BJ (cell line): Measurements from ENCODE around the gene LOXL4. TPM values are rescaled to one million over a fixed set of nuclear protein-coding genes. Genes with fewer than 3 reads are reported as not detected.

Experiments used
- CTCF ChIA-PET: fragments of 350-600 bp; formaldehyde crosslinking; extraction: SDS; loops from one replicate; lab custom pipeline; 2021; ENCODE audit warnings: antibody characterized with exemption, inconsistent platforms; lab: Yijun Ruan, JAX
- POLR2A ChIA-PET: fragments of 300-600 bp; sonication (Branson Sonifier 250); formaldehyde crosslinking; extraction: SDS; loops from one replicate; lab custom pipeline; 2021; ENCODE audit warnings: antibody characterized with exemption; lab: Charles Lee
- DNase-seq: peaks from one replicate; pipeline ENCODE4 v3.0.0-alpha.2; 2011; ENCODE audit warnings: low read depth
- H3K27me3 ChIP-seq: 2 replicates; pipeline ENCODE4 v1.6.0; 2011; ENCODE audit warnings: low read length; ENCODE audit not compliant: control insufficient read depth, insufficient read depth
- H3K36me3 ChIP-seq: 2 replicates; pipeline ENCODE4 v1.5.1; 2011; ENCODE audit warnings: low read length; ENCODE audit not compliant: control insufficient read depth, insufficient read depth
- H3K4me3 ChIP-seq: 2 replicates; pipeline ENCODE4 v1.5.1; 2011; ENCODE audit warnings: low read depth, mild to moderate bottlenecking, control low read depth, low read length
- CTCF ChIP-seq: IDR thresholded peaks from 2 replicates; pipeline ENCODE4 v1.5.1; 2011; ENCODE audit warnings: low read depth, mild to moderate bottlenecking, control low read depth, inconsistent platforms, low read length, moderate library complexity; ENCODE audit not compliant: insufficient read depth
- polyA plus RNA-seq: library from polyadenylated mRNA; depleted of rRNA; stranded (reverse); fragments of >200 nt; gene quantifications from 2 replicates; pipeline ENCODE4 v1.2.3, GENCODE V29; 2011

LOXL4 gene
- polyA plus RNA-seq, 1 experiment = 75.5 TPM

- CTCF ChIA-PET = interaction anchor here (0.8 to 7.7 kb wide), 5 partner anchors 11 to 126 kb away, joined by 3 to 54 read pairs (median 4); no protein-coding TSS in a partner anchor
- peak; percentile 50 for DNase-seq
- Histone ChIP-seq H3K4me3 (no peak overlapping the region), H3K36me3 (no peaks in the 10 kb centered on the region), H3K27me3 (peaks cover 4% of the 10 kb centered on the region)
- POLR2A ChIA-PET = interaction anchor here (0.6 kb wide), 1 partner anchor 13 kb away, joined by 3 read pairs; no protein-coding TSS in a partner anchor
- no peak for TF ChIP-seq CTCF
Measured at GRCh38 chr10:98295907-98296306, 27.9 kb upstream of the LOXL4 start.

- DNase-seq = no peak
- Histone ChIP-seq H3K36me3 (no peaks in the 10 kb centered on the region), H3K27me3 (peaks cover 4% of the 10 kb centered on the region), H3K4me3 (no peak overlapping the region)
- ChIA-PET POLR2A (no interaction called here), CTCF (interaction anchor here (0.9 to 7.7 kb wide), 5 partner anchors 10 to 99 kb away, joined by 3 to 54 read pairs (median 4); partner anchors contain the start of gene LOXL4)
- no peak for TF ChIP-seq CTCF
Measured at GRCh38 chr10:98295401-98295811, 27.4 kb upstream of the LOXL4 start.

GRCh38 chr10:98294270-98294627 is 26.3 kb upstream of the LOXL4 start:
- ChIA-PET CTCF (interaction anchor here (0.6 to 7.7 kb wide), 7 partner anchors 10 to 100 kb away, joined by 3 to 54 read pairs (median 4); partner anchors contain the start of gene LOXL4), POLR2A (no interaction called here)
- no peak for TF ChIP-seq CTCF
- H3K27me3 ChIP-seq = peaks cover 4% of the 10 kb centered on the region
- no peak overlapping the region for H3K4me3 ChIP-seq
- H3K36me3 ChIP-seq = no peaks in the 10 kb centered on the region
- no peak for DNase-seq

GRCh38 chr10:98293550-98294269 is 25.7 kb upstream of the LOXL4 start:
- peaks cover 4% of the 10 kb centered on the region; the same call in 1 of the 2 replicates for H3K27me3 ChIP-seq
- no peak for TF ChIP-seq CTCF
- CTCF ChIA-PET = interaction anchor here (0.6 to 7.7 kb wide), 6 partner anchors 9 to 101 kb away, joined by 3 to 54 read pairs (median 4); partner anchors contain the start of gene LOXL4
- H3K36me3 ChIP-seq = no peaks in the 10 kb centered on the region
- H3K4me3 ChIP-seq = no peak overlapping the region
- DNase-seq = peak; percentile 28
- POLR2A ChIA-PET = no interaction called here

- CTCF ChIA-PET = interaction anchor here (1.5 to 7.7 kb wide), 3 partner anchors 8 to 25 kb away, joined by 3 to 54 read pairs (median 5); partner anchors contain the start of gene LOXL4
- no peak for TF ChIP-seq CTCF
- Histone ChIP-seq H3K4me3 (no peak overlapping the region), H3K36me3 (no peaks in the 10 kb centered on the region), H3K27me3 (peaks cover 4% of the 10 kb centered on the region; the same call in 1 of the 2 replicates)
- no peak for DNase-seq
- POLR2A ChIA-PET = no interaction called here
Measured at GRCh38 chr10:98292971-98293370, 25.0 kb upstream of the LOXL4 start.
